SK-N-SH treated with all-trans-retinoic acid at 6 μM for 48 hours (cell line): Measurements from ENCODE around the gene TMEM60.

ENCODE experiments used
- ATAC-seq: fragments of 200-7000 bp; cut with Tn5 transposase; 3 replicates; pipeline ENCODE4 v1.9.1; 2020; ENCODE audit warnings: mild to moderate bottlenecking, moderate library complexity
- ARNTL ChIP-seq: fragments of 450-650 bp; formaldehyde crosslinking; IDR thresholded peaks from 2 replicates; pipeline ENCODE4 v1.5.0; 2020; ENCODE audit warnings: low read depth, mild to moderate bottlenecking, moderate library complexity, borderline replicate concordance
- BACH2 ChIP-seq: fragments of 250-450 bp; sonication (Bioruptor Pico); IDR thresholded peaks from 2 replicates; pipeline ENCODE4 v1.9.0; 2021; ENCODE audit warnings: mild to moderate bottlenecking, borderline replicate concordance
- CREB5 ChIP-seq: fragments of 250-450 bp; sonication (Bioruptor Pico); IDR thresholded peaks from 2 replicates; pipeline ENCODE4 v1.5.1; 2020; ENCODE audit warnings: low read depth, mild to moderate bottlenecking, moderate library complexity
- CSDC2 ChIP-seq: fragments of 250-450 bp; sonication (Bioruptor Pico); IDR thresholded peaks from 2 replicates; pipeline ENCODE4 v1.5.0; 2020; ENCODE audit warnings: mild to moderate bottlenecking, moderate library complexity
- ESRRG ChIP-seq: fragments of 250-450 bp; sonication (Bioruptor Pico); IDR thresholded peaks from 2 replicates; pipeline ENCODE4 v1.6.1; 2021; ENCODE audit warnings: mild to moderate bottlenecking
- GLIS3 ChIP-seq: fragments of 250-450 bp; sonication (Bioruptor Pico); IDR thresholded peaks from 2 replicates; pipeline ENCODE4 v1.5.0; 2020; ENCODE audit warnings: mild to moderate bottlenecking, moderate library complexity
- ISL1 ChIP-seq: fragments of 250-450 bp; sonication (Bioruptor Pico); IDR thresholded peaks from 2 replicates; pipeline ENCODE4 v2.1.2; 2022; ENCODE audit warnings: mild to moderate bottlenecking, moderate library complexity
- OSR1 ChIP-seq: fragments of 250-450 bp; sonication (Bioruptor Pico); IDR thresholded peaks from 2 replicates; pipeline ENCODE4 v1.8.0; 2022; ENCODE audit warnings: moderate library complexity, mild to moderate bottlenecking, inconsistent platforms
- PPARA ChIP-seq: fragments of 250-450 bp; sonication (Bioruptor Pico); IDR thresholded peaks from 2 replicates; pipeline ENCODE4 v1.5.0; 2020; ENCODE audit warnings: mild to moderate bottlenecking, borderline replicate concordance
- RARB ChIP-seq: fragments of 250-450 bp; sonication (Bioruptor Pico); IDR thresholded peaks from 2 replicates; pipeline ENCODE4 v1.8.0; 2021; ENCODE audit warnings: mild to moderate bottlenecking, moderate library complexity
- SNAI2 ChIP-seq: fragments of 250-450 bp; sonication (Bioruptor Pico); IDR thresholded peaks from 2 replicates; pipeline ENCODE4 v1.5.0; 2020; ENCODE audit warnings: mild to moderate bottlenecking, moderate library complexity
- TCF4 ChIP-seq: fragments of 250-450 bp; sonication (Bioruptor Pico); IDR thresholded peaks from 2 replicates; pipeline ENCODE4 v1.8.0; 2021; ENCODE audit warnings: mild to moderate bottlenecking, moderate library complexity, borderline replicate concordance
- TOX ChIP-seq: fragments of 250-450 bp; sonication (Bioruptor Pico); IDR thresholded peaks from 2 replicates; pipeline ENCODE4 v1.8.0; 2021; ENCODE audit warnings: mild to moderate bottlenecking, moderate library complexity, borderline replicate concordance
- TSHZ2 ChIP-seq: fragments of 250-450 bp; sonication (Bioruptor Pico); IDR thresholded peaks from 2 replicates; pipeline ENCODE4 v1.5.0; 2020; ENCODE audit warnings: mild to moderate bottlenecking, moderate library complexity
- ZFP3 ChIP-seq: fragments of 250-450 bp; sonication (Bioruptor Pico); IDR thresholded peaks from 2 replicates; pipeline ENCODE4 v1.5.0; 2020; ENCODE audit warnings: mild to moderate bottlenecking, moderate library complexity
- ZFP30 ChIP-seq: fragments of 450-650 bp; formaldehyde crosslinking; IDR thresholded peaks from 2 replicates; pipeline ENCODE4 v1.5.0; 2022; ENCODE audit warnings: mild to moderate bottlenecking, moderate library complexity
- ZNF565 ChIP-seq: fragments of 450-650 bp; formaldehyde crosslinking; conservative IDR thresholded peaks from 2 replicates; pipeline ENCODE4 v1.5.0; 2020; ENCODE audit warnings: low read depth, mild to moderate bottlenecking, moderate library complexity
- ZNF70 ChIP-seq: fragments of 450-650 bp; formaldehyde crosslinking; IDR thresholded peaks from 2 replicates; pipeline ENCODE4 v1.5.0; 2020; ENCODE audit warnings: mild to moderate bottlenecking, moderate library complexity
- ZNF8 ChIP-seq: fragments of 450-650 bp; formaldehyde crosslinking; IDR thresholded peaks from 2 replicates; pipeline ENCODE4 v1.5.0; 2020; ENCODE audit warnings: mild to moderate bottlenecking, moderate library complexity
- TF ChIP-seq, protein P1 (sequence below): fragments of 250-450 bp; sonication (Bioruptor Pico); IDR thresholded peaks from 2 replicates; pipeline ENCODE4 v1.8.0; 2021; ENCODE audit warnings: low read depth, mild to moderate bottlenecking, moderate library complexity, borderline replicate concordance
- TF ChIP-seq, protein P2 (sequence below): fragments of 250-450 bp; sonication (Bioruptor Pico); IDR thresholded peaks from 2 replicates; pipeline ENCODE4 v1.8.0; 2020; ENCODE audit warnings: mild to moderate bottlenecking, moderate library complexity, borderline replicate concordance

The TMEM60 gene

GRCh38 chr7:77808517-77808916, 10.3 kb upstream of the TMEM60 start:
- no peak for TF ChIP-seq RARB (CRISPR knock-in tag)
- TF ChIP-seq TOX (CRISPR knock-in tag) = no peak
- no peak for TF ChIP-seq GLIS3
- no peak for TF ChIP-seq BACH2 (CRISPR knock-in tag)
- no peak for TF ChIP-seq ESRRG (CRISPR knock-in tag)
- TF ChIP-seq ZFP3 = no peak
- no peak for TF ChIP-seq ZNF565 (CRISPR knock-in tag)
- TF ChIP-seq ZFP30 (CRISPR knock-in tag) = no peak
- TF ChIP-seq PPARA (CRISPR knock-in tag) = no peak
- TF ChIP-seq OSR1 (CRISPR knock-in tag) = no peak
- no peak for TF ChIP-seq CREB5
- TF ChIP-seq ARNTL (CRISPR knock-in tag) = no peak
- TF ChIP-seq, protein P1, sequence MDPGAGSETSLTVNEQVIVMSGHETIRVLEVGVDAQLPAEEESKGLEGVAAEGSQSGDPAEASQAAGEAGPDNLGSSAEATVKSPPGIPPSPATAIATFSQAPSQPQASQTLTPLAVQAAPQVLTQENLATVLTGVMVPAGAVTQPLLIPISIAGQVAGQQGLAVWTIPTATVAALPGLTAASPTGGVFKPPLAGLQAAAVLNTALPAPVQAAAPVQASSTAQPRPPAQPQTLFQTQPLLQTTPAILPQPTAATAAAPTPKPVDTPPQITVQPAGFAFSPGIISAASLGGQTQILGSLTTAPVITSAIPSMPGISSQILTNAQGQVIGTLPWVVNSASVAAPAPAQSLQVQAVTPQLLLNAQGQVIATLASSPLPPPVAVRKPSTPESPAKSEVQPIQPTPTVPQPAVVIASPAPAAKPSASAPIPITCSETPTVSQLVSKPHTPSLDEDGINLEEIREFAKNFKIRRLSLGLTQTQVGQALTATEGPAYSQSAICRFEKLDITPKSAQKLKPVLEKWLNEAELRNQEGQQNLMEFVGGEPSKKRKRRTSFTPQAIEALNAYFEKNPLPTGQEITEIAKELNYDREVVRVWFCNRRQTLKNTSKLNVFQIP (CRISPR knock-in tag) = no peak
- no peak for TF ChIP-seq TCF4
- no peak for TF ChIP-seq CSDC2 (CRISPR knock-in tag)
- TF ChIP-seq ISL1 (CRISPR knock-in tag) = no peak
- no peak for TF ChIP-seq SNAI2 (CRISPR knock-in tag)
- no peak for TF ChIP-seq ZNF8 (CRISPR knock-in tag)
- TF ChIP-seq, protein P2, sequence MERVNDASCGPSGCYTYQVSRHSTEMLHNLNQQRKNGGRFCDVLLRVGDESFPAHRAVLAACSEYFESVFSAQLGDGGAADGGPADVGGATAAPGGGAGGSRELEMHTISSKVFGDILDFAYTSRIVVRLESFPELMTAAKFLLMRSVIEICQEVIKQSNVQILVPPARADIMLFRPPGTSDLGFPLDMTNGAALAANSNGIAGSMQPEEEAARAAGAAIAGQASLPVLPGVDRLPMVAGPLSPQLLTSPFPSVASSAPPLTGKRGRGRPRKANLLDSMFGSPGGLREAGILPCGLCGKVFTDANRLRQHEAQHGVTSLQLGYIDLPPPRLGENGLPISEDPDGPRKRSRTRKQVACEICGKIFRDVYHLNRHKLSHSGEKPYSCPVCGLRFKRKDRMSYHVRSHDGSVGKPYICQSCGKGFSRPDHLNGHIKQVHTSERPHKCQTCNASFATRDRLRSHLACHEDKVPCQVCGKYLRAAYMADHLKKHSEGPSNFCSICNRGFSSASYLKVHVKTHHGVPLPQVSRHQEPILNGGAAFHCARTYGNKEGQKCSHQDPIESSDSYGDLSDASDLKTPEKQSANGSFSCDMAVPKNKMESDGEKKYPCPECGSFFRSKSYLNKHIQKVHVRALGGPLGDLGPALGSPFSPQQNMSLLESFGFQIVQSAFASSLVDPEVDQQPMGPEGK (CRISPR knock-in tag) = no peak
- TF ChIP-seq, all 23 proteins: peak for 0
- no peak for ATAC-seq

GRCh38 chr7:77806425-77806824, 8.2 kb upstream of the TMEM60 start:
- no peak for TF ChIP-seq ARNTL (CRISPR knock-in tag)
- no peak for TF ChIP-seq RARB (CRISPR knock-in tag)
- TF ChIP-seq TCF4 = no peak
- no peak for TF ChIP-seq PPARA (CRISPR knock-in tag)
- no peak for TF ChIP-seq ZFP3
- no peak for TF ChIP-seq ZNF565 (CRISPR knock-in tag)
- TF ChIP-seq, all 23 proteins: peak for 0
- no peak for ATAC-seq

DNA sequence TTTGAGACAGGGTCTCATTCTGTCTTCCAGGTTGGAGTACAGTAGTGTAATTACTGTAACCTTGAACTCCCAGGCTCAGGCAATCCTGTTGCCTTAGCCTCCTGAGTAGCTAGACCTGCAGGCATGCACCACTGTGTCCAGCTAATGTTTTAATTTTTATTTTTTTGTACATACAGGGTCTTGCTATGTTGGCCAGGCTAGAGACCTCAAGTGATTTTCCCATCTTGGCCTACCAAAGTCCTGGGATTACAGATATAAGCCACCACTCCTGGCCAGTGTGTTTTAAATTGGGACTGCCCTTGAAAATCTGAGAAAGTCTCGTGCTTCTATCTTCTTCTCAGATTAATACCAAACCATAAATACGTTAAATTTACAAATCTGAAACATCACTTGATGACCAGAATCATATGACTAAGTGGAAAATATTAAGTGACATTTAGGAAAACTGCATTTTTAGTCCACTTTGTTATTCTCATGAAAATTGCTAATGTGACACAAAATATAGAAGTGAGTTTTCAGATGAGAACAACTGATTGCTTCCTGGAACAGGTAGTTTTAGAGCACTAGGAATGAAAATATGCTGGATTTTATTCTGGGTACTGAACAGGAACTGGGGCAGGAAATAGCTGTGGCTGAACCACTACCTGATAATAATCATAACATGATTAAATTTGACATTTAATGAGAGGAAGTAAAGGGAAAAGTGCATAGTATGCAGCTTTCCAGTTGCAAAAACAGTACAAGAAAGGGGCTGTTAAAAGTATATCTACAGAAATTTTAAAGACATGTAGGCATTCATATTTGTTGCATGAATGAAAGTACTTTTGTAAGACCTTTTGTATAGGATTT, 4.5 kb upstream of the TMEM60 start:
- no peak for ATAC-seq
- no peak for TF ChIP-seq GLIS3
- TF ChIP-seq ESRRG (CRISPR knock-in tag) = no peak
- TF ChIP-seq OSR1 (CRISPR knock-in tag) = no peak
- TF ChIP-seq RARB (CRISPR knock-in tag) = no peak
- TF ChIP-seq SNAI2 (CRISPR knock-in tag) = no peak
- TF ChIP-seq TSHZ2 (CRISPR knock-in tag) = no peak
- no peak for TF ChIP-seq TOX (CRISPR knock-in tag)
- no peak for TF ChIP-seq PPARA (CRISPR knock-in tag)
- no peak for TF ChIP-seq ZNF70
- TF ChIP-seq CSDC2 (CRISPR knock-in tag) = no peak
